ENCODE data around the gene KIF6.

The KIF6 gene

DNA sequence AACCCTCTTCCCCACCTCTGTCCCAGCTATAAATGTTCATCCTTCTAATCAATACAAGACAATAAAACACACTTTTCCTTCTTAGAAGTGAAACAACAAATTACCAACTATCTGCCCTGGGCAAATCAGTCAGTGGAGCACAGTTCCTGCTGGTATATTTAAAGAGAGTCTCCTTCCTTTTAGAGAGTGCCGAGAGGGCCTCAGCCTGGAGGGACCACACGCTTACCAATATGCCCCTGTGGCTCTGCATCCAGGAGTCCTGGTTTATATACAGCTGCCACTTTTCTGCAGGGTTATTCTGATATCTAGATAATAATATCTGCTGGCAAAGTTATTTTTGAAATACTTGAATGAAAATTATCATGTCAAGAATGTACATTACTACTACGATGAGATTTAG lies 315.3 kb downstream of the KIF6 start:
- no peak for DNase-seq

DNA sequence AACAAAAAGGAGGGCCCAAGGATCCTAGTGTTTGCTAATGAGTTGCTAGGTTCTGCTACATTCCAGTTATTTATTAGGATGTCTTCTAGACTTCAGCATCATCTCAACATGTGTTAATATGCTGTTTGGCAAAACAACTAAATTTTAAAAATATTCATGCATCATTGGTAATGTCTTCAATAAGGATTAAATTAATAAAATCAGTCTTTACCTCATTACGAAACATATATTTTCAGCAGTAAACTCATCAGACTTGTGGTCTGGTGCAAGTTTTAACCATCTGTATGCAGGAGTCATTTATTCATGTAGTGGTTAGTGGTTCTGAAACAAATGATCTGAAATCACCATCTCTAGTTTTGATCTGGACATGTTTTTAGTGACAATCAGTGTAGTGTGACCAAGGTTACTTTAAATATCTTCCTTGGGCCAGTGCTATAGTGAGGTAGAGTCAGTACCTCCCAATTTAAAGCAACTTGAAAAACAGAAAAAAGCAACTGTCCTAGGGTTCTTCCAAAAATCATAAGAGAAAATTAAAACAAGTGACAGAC lies 317.7 kb downstream of the KIF6 start:
- DNase-seq, result no peak

DNA sequence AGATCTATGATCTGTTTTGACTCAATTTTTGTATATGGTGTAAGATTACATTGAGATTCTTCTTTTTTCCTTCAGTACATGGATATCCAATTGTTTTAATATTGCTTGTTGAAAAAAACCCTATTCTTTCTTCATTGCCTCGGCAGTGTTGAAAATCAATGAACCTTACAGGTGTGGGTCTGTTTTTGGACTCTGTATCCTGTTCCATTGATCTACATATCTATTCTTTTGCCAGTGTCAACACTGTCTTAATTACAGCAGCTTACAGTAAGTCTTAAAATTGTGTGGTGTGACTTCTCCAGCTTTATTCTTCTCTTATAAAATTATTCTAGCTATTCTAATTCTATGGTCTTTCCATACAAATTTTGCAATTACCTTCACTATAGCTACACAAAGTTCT lies 320.9 kb downstream of the KIF6 start:
- DNase-seq, result no peak

DNA sequence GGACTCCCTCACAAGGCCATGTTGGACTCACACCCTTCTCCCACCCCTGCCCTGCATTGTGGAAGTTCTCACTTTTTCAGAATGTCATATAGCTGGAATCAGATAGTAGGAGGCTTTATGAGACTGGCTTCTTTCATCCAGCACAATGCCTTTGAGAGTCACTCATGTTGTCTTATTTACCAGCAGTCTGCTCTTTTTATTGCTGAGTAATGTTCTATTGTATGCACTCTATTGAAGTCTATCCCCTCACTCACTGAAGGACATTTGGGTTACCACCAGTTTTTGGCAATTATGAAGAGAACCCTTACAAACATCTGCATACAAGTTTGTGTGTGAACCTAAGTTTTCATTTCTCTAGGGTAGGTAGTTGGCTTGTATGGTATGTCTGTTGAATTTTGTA lies 321.9 kb downstream of the KIF6 start:
- DNase-seq, result no peak

DNA sequence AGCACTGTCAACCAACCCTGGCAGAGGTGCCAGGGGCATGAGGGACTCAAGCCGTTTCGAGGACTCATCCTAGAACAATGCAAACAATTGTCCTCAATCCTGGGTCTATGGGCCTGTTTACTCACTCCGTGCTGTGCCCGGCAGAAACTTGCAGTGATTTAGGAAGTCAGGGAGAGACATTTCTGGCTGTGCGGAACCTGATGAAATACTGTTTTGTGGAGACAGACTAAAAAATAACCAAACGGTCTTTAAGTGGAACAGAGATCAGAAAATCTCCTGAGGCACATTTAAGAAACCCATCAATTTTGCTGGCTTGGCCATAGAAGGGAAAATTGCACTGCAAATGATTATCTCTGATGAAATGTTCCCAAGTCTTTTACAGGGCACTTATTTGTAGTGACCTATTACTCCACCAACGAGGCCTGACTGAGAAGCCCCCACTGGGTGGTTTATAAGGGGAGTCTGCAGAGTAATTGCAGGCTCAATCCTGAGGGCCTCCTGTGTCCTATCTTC lies 322.9 kb downstream of the KIF6 start:
- no peak for DNase-seq

DNA sequence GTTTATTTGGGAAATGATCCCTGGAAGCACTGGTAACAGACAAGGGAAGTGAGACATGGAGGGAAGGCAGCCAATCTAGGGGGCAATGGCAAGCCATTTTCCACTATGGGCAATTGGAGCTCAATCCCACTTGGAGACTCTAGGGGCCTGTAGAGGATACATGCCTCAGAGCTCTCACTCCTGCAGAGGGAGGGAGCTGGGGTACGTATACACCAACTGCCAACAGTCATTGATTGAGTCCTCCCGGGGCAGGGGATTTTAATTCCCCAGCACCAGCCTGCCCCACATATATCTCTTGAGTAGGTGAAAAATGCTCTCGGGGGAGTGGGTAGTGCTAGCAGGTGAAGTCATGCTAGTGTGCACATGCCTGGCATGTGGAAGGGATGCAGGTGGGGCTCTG lies 323.8 kb downstream of the KIF6 start:
- no peak for DNase-seq

DNA sequence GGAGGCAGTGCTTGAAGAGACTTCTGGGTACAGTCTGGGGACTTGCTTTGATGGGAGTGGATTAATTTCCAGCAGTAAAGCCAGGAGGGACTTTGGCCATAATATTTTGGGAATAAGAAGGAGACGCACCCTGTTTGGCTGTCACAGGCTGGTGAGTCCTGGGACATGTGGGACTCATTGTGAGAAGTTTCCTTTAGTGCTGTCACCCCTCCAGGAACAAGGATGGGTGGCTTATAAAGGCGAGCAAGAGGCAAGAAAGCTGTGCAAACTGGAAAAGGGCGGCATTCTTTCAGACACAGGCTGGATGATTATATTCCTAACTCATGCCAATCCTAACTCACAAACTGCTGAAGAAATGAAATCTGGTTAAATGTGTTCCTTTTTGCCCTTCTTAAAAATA lies 325.2 kb downstream of the KIF6 start:
- no peak for DNase-seq

DNA sequence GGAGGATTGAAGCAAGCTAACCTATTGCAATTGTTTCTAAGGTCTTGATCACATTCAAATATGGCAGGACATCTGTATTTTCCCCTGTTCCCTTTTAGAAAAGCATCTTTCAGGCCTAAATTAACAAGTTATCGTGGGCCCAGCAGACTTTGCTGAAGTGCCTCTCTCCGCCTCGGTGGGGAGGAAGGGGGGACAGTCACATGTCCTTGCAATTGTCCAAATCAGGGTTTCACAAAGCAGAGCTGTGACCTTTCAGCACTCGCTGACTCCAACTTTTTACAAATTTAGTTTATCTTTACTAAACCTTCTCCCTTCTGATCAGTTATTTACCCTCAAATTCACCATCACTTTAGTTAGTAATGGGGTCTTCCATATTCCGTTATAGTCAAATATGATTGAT lies 328.4 kb downstream of the KIF6 start:
- DNase-seq, result no peak

DNA sequence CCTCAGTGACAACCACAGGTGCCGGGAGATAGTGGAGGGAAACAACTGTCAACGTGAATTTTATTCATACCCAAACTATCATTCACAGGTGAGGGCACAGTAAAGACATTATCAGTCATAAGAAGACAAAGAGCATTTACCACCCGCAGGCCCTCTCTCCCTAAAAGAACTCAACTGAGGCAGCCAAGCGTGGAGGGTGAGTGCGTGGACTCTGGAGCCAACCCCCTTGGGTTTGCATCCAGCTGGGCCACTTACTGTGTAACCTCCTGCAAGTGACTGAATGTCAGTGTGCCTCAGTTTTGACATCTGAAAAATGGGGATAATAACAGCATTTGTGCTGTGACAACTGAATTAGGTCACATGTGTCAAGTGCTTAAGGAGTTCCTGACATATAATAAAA lies 332.1 kb downstream of the KIF6 start:
- DNase-seq, result no peak

DNA sequence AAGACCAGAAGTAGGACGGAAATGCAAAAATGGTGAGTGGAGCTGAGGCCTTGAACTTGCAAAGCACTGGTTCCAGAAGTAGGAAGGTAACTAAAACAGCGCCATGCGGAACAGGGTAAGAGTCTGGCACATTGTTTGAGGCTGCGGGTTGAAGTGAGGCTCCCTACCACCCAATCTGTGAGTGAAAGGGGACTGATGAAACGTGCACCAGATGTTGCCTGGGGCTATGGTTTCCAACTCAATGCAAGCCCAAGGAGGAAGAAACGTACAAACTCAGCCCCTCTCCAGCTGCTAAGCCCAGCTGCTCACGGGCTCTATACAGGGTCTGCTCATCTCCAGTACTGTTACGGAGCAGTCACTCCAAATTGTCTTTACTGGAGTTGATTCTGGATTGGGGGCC lies 334.0 kb downstream of the KIF6 start:
- DNase-seq, result no peak

DNA sequence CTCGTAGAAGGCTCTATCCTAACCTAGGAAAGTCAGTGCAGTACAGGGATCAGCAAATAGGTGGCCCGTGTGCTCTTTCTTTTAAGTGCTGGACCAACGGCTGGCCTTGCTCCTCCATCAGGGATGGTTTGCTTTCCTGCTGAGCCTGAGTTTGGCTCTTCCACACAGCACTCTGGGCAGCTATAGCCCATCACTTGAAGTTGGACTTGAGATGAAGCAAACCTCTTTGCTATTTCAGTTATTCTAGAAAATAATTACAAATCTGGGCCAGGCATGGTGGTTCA lies 335.8 kb downstream of the KIF6 start:
- no peak for DNase-seq

DNA sequence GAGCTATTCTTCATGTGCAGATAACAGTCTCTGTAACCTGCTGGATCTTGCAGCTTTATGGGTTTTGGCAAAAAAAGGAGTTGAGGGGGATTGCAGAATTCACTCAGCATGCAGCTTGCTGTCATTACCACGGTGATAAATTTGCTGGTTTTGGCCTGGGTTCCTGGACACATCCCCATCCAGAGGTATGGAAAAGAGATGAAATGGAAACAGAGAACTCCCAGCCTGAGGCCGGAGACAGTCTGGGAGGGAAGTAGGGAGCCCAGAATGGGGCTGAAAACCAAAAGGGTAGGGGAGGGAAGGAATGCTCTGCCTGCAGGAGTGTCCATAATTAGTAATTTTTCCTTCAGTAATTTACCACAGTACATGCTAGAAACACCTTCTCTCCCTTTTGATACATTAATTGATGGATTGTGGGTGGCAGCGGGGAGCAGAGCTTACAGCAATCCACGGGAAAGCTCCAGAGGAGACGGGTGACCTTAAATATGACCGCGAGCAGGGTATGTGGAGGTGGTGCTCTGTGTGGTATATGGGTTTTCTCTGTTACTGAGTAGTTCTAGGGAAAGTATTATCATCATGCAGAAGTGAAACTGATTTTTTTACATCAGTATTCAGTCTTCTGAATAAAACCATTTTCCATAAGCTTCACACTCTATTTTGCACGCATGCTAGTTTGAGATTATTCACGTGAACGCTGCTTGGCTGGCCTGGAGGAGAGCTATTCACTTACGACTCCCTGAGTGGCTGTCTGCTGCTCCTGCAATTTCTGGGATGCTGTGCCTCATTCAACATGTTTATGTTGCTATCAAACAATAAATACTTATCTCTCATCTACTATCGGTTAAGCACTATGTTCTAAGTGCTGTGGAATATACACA lies 336.4 kb downstream of the KIF6 start:
- DNase-seq, result no peak

DNA sequence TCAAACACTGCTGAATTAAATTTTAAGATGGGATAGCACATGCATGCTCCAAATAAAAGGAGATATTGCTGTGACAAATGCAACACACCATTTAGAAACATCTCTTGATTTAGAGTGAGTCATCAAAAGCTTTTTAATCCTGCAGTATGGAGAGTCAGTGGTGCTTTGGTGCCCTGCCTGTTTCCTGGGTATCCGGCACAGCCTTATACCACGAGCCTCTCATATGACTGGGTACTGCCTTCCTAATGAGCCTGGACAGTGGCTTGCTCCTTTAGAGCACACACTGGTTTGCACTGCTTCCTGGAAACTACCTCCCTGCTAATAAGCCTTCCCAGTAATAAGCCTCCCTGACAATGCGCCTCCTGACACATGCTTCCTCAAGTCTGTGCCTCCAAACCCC lies 337.4 kb downstream of the KIF6 start:
- DNase-seq, result no peak

DNA sequence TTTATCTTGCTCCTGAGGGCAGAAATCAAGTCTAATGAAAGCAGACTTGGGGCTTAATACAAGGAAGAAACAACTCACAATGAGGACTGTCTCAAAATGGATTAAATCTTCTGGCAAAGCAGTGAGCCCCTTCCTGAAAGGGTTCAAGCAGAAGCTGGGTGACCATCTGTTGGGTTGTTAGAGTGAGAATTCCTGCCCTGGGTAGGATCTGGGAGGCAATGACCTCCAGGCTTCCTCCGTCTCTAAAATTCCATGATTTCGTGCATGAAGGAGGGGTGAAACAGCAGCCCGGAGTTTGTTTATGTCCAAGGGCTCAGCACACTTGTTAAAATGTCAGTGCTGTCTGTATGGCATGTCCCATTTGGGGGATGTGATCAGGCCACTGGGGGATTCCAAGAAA lies 338.7 kb downstream of the KIF6 start:
- DNase-seq, result no peak

DNA sequence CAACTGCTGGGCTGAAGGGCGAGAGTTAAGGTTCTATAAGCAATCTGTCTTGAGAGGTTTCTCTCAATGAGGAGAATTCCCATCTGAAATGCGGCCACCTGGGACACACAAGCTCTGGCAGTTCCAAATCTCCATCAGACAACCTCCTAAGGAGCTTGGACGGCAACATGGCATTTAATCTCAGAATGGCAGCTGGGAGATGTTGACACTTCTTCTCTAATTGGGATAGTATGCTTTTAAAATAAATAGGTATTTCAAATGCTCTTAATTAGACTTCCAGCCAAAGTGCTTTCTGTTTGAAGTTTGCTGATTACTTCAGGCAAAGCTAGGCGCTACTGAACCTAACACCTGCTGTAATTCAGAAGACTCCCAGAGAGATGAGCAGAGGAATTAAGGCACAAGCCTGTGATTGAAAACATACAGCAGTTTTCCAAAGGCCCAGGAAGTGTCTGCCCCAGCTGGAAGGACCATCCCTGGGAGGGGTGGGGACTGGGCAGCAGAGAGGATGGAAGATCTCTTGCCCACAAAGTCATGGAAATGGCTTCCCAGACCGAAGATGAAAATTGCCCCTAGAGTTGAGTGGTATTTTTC lies 343.6 kb downstream of the KIF6 start:
- no peak for DNase-seq

DNA sequence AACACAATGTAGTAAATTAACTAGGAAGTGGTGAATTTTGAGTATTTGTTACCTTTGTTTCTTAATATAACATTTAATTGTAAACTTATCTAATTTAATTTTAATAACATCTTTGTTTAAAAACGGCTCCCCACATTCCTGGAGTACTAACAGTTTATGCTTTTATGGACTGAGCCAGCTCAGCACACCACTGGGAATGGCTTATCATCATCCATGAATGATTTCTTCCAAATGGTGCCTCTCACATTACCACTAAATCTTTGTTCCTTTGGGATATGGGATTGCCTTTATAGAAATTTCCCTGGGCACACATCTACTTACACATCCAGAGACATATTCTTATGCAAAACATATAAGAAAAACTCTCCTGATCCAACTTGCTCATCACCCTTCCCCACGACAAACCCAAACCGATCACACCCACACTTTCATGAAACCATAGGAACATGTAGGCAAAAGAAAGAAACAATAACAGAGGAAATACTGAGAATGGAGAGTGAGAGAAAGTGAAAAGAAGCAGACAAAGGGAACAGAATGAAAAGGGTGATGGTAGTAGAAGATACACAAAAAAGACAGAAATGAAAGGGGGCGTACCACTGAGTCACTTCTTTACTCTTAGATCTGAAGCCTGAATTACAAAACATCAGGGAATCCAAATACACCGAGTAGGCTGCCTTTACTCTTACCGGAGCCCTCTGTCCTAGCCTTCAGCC lies 344.2 kb downstream of the KIF6 start:
- DNase-seq, result no peak

DNA sequence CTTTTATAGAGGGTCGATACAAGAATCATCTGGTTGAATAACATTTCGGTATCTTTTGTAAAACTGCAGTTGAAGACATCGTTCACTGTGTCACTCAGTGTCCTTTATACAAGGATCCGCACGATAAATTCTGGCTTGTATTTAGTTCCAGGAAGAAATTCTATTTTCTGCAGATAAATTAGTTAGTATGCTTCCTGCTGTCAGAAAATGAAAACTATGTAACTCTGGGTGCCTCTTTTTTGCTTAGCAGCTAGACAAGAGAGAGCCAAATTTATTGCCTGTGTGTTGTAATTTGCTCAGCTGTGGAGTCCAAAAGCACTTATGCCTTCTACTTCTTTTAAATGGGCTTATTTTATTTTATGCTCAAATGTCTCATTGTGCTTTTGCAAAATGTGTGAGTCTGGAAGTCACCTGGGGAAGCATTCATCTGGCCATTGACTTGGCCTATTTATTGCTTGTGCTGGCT lies 346.2 kb downstream of the KIF6 start:
- DNase-seq, result no peak

DNA sequence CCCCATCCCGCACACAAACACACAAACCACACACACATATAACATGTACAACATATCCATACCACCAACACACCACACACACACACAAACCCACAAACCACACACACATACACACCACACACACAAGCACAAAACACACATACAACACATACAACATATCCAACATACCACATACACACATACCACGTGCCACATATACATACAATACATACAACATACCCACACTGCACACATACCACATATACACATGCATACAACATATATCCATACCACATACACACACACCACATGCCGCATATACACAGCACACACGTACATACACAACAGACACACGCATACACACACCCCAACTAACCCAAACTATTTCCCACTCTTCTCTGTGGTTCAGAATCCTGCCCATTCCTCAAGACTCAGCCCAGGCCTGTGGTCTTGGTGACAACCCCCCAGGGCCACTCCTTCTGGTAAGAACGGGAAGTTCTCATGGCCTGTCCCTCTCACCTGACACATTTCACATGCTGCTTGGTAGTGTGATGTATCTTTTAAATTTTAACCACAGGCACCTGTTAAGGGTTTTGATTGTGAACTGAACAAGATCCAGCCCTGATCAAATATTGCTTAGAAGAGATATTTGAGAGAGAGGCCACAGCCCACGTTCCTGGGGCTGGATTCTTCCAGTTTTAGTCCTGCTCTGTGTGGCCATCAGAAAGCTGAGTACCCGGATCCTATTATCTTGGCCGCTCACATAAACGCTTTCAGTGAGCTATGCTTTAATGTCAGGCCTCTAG lies 346.8 kb downstream of the KIF6 start:
- no peak for DNase-seq

DNA sequence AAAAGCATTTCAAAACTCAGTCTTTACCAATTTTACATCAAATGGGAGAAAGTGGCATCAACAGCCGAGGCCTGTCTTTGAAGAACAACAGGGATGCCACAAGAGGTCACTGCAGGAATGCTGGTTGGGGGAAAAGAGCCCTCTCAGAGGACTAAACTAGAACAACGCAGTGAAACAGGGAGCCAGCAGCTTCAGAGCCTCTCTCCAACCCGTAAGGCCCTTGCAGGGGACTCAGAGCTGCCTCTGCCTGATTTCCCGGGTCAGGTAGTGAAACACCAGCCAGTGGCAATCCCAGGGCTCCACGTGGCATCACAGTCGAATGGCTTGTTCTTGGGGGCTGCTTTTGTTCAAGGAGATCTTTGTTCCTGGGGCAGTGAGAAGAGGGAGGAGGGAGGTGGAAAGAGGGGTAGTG lies 347.7 kb downstream of the KIF6 start:
- no peak for DNase-seq

DNA sequence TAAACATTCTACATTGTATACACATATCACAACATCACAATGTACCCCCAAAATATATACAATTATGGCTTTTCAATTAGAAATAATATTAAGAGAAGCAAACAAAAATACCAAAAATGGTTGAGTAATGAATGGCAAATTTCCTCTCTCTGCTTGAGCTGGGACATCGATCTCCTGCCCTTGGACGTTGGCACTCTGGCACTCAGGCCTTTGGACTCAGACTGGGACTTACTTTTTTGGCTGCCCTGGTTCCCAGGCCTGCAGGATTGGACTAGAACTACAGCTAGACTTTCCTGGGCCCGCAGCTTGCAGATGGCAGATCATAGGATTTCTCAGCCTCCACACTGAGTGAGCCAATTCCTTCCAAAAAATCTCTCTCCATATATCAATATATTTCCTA lies 349.8 kb downstream of the KIF6 start:
- DNase-seq, result no peak

DNA sequence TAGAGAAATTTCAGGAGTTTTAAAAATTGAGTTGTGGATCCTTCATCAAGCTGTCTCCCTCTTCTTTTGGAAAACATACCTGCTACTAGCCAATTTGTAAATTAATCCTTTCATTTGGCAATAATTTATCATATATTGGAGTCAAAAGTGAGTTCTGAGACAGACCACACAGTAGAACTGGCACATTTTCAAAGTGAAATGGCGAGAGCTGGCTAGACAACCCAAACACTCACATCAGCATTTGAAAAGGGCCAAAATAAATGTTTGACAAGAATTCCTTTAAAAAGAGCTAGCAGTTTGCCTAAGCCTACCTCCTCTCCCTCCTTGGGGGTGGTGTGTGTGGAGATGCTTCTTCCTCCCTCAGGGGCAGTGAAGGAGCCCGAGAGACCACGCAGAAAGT lies 354.8 kb downstream of the KIF6 start:
- no peak for DNase-seq

DNA sequence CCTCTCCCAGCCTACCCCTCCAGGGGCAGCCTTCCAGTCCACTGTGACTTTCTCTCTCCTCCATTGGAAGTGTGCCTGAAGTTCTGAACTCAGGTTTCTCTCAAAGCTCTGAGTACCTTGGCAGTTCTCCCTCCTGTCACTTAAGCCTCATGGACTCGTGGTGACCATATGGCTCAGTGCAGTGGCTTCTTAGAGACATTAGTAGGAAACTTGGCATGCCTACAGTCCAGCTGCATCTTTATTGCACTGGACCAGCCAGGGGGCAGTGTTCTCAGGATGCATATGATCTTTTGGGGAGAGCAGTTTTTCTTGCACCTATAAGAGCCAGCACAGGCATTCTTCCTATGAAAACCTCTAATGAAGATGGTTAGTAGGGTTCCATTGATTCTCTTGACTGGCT lies 355.2 kb downstream of the KIF6 start:
- no peak for DNase-seq

DNA sequence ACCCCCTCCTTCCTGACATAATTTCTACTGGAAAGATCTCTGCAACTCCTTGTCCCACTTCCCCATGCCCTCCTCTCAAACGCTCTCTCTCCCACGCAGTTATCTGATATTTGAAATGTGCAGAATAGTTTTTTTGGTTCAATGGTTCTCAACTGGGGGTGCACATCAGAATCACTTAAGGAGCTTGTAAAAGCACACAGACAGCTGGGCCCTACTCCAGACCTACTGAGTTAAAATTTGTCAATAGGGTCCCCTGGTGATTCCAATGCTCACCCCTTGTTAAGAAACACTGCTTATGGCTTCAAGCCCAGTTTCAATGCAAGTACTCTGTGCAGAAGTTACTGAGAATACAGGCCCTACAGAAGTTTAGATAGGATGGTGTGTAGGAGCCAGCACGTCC lies 357.5 kb downstream of the KIF6 start:
- no peak for DNase-seq
